Loucy (cell line): Measurements from ENCODE around the gene GSDME.

ENCODE experiments used
- EZH2phosphoT487 ChIP-seq: fragments of 200-600 bp; IDR thresholded peaks from 2 replicates; pipeline ENCODE4 v1.6.1; 2018; ENCODE audit warnings: antibody characterized with exemption, mild to moderate bottlenecking, moderate library complexity, borderline replicate concordance
- TF ChIP-seq, protein P1 (sequence below): fragments of 200-600 bp; sonication (generic); conservative IDR thresholded peaks from 2 replicates; pipeline ENCODE4 v1.5.1; 2014; ENCODE audit warnings: mild to moderate bottlenecking, antibody characterized with exemption, low read length

DNA sequence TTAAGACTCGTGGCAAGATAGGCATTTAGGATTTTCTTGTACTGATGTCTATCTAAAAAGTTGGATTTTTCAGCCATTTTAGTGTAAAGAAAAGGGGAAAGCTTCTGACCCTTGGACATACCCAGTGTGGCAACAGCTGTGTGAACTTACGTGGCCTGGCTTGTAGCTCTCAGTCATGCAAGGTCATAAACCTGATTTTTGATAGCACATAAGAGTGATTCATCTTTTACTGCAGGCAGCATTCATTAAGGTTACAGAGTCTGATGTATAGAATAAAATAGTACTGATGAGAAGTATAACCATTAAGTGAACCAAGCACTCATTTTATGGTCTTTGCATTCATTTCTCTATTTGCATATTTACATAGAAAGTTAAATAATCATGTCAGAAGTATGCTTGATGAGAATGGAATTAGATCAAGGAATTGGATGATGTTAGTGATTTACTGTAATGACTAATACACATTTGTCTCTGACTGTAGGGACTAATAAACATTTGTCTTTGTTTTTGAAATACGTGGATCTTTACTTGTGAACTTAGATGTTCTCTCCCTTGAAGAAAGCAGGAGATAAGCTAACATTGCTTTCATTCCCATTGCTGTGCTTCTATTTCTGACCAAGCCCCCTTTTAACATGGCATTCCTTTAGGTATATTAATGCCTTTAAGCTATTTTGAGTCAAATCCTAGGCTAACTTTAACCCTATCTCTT lies 88.2 kb downstream of the GSDME start:
- TF ChIP-seq, protein P1, sequence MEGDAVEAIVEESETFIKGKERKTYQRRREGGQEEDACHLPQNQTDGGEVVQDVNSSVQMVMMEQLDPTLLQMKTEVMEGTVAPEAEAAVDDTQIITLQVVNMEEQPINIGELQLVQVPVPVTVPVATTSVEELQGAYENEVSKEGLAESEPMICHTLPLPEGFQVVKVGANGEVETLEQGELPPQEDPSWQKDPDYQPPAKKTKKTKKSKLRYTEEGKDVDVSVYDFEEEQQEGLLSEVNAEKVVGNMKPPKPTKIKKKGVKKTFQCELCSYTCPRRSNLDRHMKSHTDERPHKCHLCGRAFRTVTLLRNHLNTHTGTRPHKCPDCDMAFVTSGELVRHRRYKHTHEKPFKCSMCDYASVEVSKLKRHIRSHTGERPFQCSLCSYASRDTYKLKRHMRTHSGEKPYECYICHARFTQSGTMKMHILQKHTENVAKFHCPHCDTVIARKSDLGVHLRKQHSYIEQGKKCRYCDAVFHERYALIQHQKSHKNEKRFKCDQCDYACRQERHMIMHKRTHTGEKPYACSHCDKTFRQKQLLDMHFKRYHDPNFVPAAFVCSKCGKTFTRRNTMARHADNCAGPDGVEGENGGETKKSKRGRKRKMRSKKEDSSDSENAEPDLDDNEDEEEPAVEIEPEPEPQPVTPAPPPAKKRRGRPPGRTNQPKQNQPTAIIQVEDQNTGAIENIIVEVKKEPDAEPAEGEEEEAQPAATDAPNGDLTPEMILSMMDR: no peak
- TF ChIP-seq EZH2phosphoT487: no peak
